Islet precursor cell (in vitro differentiated cells): ENCODE data around the gene SERP2.
"Not testable (repeated sequence)": the region's sequence is repeated elsewhere in the genome, so short reads cannot be mapped to it uniquely, and the experiment has no call there.

Source experiments
- DNase-seq: peaks from one replicate; pipeline ENCODE4 v3.0.0-alpha.2; 2018

Gene SERP2

GRCh38 chr13:44373601-44374347 is at the start of gene SERP2:
Gene SERP2 (plus strand): TSS chr13:44373824. CDS start chr13:44374026, 202 bp downstream.
- DNase-seq: peak; percentile 83

GRCh38 chr13:44326961-44327360 is 46.7 kb upstream of the SERP2 start:
- DNase-seq: no peak

GRCh38 chr13:44329041-44329440 is 44.6 kb upstream of the SERP2 start:
- DNase-seq: not testable (repeated sequence)

- DNase-seq: no peak
Observed at GRCh38 chr13:44329909-44330545, 43.6 kb upstream of the SERP2 start.

- DNase-seq: no peak
Observed at GRCh38 chr13:44331446-44331845, 42.2 kb upstream of the SERP2 start.

- DNase-seq: peak; percentile 61
Observed at GRCh38 chr13:44331912-44332851, 41.4 kb upstream of the SERP2 start.

- DNase-seq: no peak
Observed at GRCh38 chr13:44333950-44334655, 39.5 kb upstream of the SERP2 start.

- no peak for DNase-seq
Observed at GRCh38 chr13:44334751-44335150, 38.9 kb upstream of the SERP2 start.

GRCh38 chr13:44336934-44337333 is 36.7 kb upstream of the SERP2 start:
- no peak for DNase-seq

GRCh38 chr13:44337581-44337980 is 36.0 kb upstream of the SERP2 start:
- DNase-seq: no peak

- DNase-seq: no peak
Observed at GRCh38 chr13:44340508-44340907, 33.1 kb upstream of the SERP2 start.

- no peak for DNase-seq
Observed at GRCh38 chr13:44342741-44343140, 30.9 kb upstream of the SERP2 start.

GRCh38 chr13:44346534-44346933 is 27.1 kb upstream of the SERP2 start:
- no peak for DNase-seq

- DNase-seq: no peak
Observed at GRCh38 chr13:44347301-44347700, 26.3 kb upstream of the SERP2 start.

- DNase-seq: no peak
Observed at GRCh38 chr13:44347949-44348348, 25.7 kb upstream of the SERP2 start.

- DNase-seq: peak; percentile 79
Observed at GRCh38 chr13:44350775-44351504, 22.7 kb upstream of the SERP2 start.

- no peak for DNase-seq
Observed at GRCh38 chr13:44351505-44351854, 22.1 kb upstream of the SERP2 start.

- no peak for DNase-seq
Observed at GRCh38 chr13:44352202-44352601, 21.4 kb upstream of the SERP2 start.

GRCh38 chr13:44352671-44353070 is 21.0 kb upstream of the SERP2 start:
- no peak for DNase-seq

- no peak for DNase-seq
Observed at GRCh38 chr13:44354331-44354730, 19.3 kb upstream of the SERP2 start.

- no peak for DNase-seq
Observed at GRCh38 chr13:44354884-44355283, 18.7 kb upstream of the SERP2 start.

GRCh38 chr13:44355621-44356020 is 18.0 kb upstream of the SERP2 start:
- no peak for DNase-seq
